OCI-LY7 (cell line): ENCODE results near the gene MIA2.

Experiments used
- EZH2phosphoT487 ChIP-seq: fragments of 200-600 bp; sonication (generic); IDR thresholded peaks from 2 replicates; pipeline ENCODE4 v1.6.1; 2018; ENCODE audit warnings: low read depth, borderline replicate concordance, mild to moderate bottlenecking, mixed run types, antibody characterized with exemption, low read length, moderate library complexity, mixed read lengths
- TF ChIP-seq, protein P1 (sequence below): fragments of 200-600 bp; sonication (generic); conservative IDR thresholded peaks from 2 replicates; pipeline ENCODE4 v1.5.1; 2014; ENCODE audit warnings: mild to moderate bottlenecking, antibody characterized with exemption, low read length, moderate library complexity, mixed read lengths

DNA sequence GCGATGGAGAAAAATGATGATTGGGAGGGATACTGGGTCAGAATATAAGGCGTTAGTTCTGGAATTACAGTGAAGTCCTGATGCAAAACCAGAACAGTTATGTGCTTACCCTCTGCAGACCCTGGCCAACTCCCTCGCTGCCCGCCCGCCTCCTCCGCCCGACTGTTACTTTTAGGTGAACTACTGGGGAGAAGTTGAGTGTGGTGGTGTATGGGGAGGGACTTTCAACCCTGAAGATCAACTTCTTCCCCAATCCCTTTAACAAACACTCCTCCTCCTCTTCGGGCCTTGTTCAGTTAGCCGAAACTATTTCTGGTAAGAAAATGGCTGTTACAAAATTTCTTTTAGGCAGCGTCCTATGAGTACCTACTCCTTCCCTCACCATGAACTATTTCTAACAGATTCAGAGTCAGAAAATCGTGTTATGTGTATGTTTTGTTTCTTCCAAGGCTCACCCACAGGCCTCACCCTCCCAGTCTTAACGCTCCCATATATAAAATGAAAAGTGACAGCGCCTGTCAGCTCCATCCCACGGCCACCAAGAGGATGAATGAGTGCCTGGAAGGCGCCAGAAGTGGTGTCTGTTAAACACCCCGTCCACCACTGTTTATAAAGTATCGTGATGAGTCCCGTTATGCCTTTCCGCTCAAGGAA lies 197.2 kb downstream of the MIA2 start:
- TF ChIP-seq EZH2phosphoT487, result no peak
- TF ChIP-seq, protein P1, sequence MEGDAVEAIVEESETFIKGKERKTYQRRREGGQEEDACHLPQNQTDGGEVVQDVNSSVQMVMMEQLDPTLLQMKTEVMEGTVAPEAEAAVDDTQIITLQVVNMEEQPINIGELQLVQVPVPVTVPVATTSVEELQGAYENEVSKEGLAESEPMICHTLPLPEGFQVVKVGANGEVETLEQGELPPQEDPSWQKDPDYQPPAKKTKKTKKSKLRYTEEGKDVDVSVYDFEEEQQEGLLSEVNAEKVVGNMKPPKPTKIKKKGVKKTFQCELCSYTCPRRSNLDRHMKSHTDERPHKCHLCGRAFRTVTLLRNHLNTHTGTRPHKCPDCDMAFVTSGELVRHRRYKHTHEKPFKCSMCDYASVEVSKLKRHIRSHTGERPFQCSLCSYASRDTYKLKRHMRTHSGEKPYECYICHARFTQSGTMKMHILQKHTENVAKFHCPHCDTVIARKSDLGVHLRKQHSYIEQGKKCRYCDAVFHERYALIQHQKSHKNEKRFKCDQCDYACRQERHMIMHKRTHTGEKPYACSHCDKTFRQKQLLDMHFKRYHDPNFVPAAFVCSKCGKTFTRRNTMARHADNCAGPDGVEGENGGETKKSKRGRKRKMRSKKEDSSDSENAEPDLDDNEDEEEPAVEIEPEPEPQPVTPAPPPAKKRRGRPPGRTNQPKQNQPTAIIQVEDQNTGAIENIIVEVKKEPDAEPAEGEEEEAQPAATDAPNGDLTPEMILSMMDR, result no peak
